Measurements from ENCODE around the gene KLHL29. TPM values are rescaled to one million over a fixed set of nuclear protein-coding genes. Genes with fewer than 3 reads are reported as not detected.
A peak's percentile ranks its signal among the peaks of the same experiment; 100 is the strongest.

The KLHL29 gene
- total RNA-seq, 2 donors from 2014 or later: 2.0 to 2.9 TPM

GRCh38 chr2:23660237-23660636, 275.3 kb downstream of the KLHL29 start:
- intact Hi-C loops (cut with DNase I): no loop called here
- no peak for DNase-seq

GRCh38 chr2:23661276-23662050, 276.5 kb downstream of the KLHL29 start:
- Histone ChIP-seq H3K9me3 (no peaks in the 10 kb centered on the region), H3K4me3 (no peak overlapping the region), H3K36me3 (no peaks in the 10 kb centered on the region), H3K4me1 (no peaks in the 10 kb centered on the region), H3K27me3 (no peaks in the 10 kb centered on the region), H3K27ac (no peak overlapping the region), H3K9ac (ENCODE audit: low read depth in 2 of 2, low read length in 2 of 2) (no peak overlapping the region)
- no peak for TF ChIP-seq CTCF (IDR thresholded peaks at IDR 0.05)
- DNase-seq: no peak
- intact Hi-C loops (cut with DNase I): no loop called here

More at GRCh38 chr2:23660237-23660636, 275.3 kb downstream of the KLHL29 start:
- no peaks in the 10 kb centered on the region for H3K4me1 ChIP-seq
- no peaks in the 10 kb centered on the region for H3K9me3 ChIP-seq
- no peak overlapping the region for H3K9ac ChIP-seq (ENCODE audit: low read depth in 2 of 2, low read length in 2 of 2)
- no peak overlapping the region for H3K4me3 ChIP-seq
- H3K27me3 ChIP-seq: no peaks in the 10 kb centered on the region
- H3K27ac ChIP-seq: no peak overlapping the region
- H3K36me3 ChIP-seq: no peaks in the 10 kb centered on the region
- no peak for TF ChIP-seq CTCF (IDR thresholded peaks at IDR 0.05)

GRCh38 chr2:23662466-23662865, 277.5 kb downstream of the KLHL29 start:
- no peaks in the 10 kb centered on the region for H3K4me1 ChIP-seq
- H3K9me3 ChIP-seq: no peaks in the 10 kb centered on the region
- no peak overlapping the region for H3K4me3 ChIP-seq
- H3K27me3 ChIP-seq: no peaks in the 10 kb centered on the region
- intact Hi-C loops (cut with DNase I): no loop called here
- H3K36me3 ChIP-seq: no peaks in the 10 kb centered on the region
- TF ChIP-seq CTCF (IDR thresholded peaks at IDR 0.05): no peak
- DNase-seq: no peak
- no peak overlapping the region for H3K27ac ChIP-seq
- no peak overlapping the region for H3K9ac ChIP-seq (ENCODE audit: low read depth in 2 of 2, low read length in 2 of 2)

- no peak overlapping the region for H3K27ac ChIP-seq
- H3K36me3 ChIP-seq: no peaks in the 10 kb centered on the region
- no peak for TF ChIP-seq CTCF (IDR thresholded peaks at IDR 0.05)
- no peaks in the 10 kb centered on the region for H3K27me3 ChIP-seq
- no peaks in the 10 kb centered on the region for H3K4me1 ChIP-seq
- peak; percentile 22 for DNase-seq
- no peaks in the 10 kb centered on the region for H3K9me3 ChIP-seq
- H3K4me3 ChIP-seq: no peak overlapping the region
- intact Hi-C loops (cut with DNase I): no loop called here
- no peak overlapping the region for H3K9ac ChIP-seq (ENCODE audit: low read depth in 2 of 2, low read length in 2 of 2)
Measured at GRCh38 chr2:23662941-23663920, 278.3 kb downstream of the KLHL29 start.

- Histone ChIP-seq H3K9me3 (no peaks in the 10 kb centered on the region), H3K4me1 (no peaks in the 10 kb centered on the region), H3K4me3 (no peak overlapping the region), H3K27me3 (no peaks in the 10 kb centered on the region), H3K36me3 (no peaks in the 10 kb centered on the region), H3K27ac (no peak overlapping the region), H3K9ac (ENCODE audit: low read depth in 2 of 2, low read length in 2 of 2) (no peak overlapping the region)
- no peak for DNase-seq
- intact Hi-C loops (cut with DNase I): no loop called here
- TF ChIP-seq CTCF (IDR thresholded peaks at IDR 0.05): no peak
Measured at GRCh38 chr2:23664066-23664788, 279.2 kb downstream of the KLHL29 start.

Measured in colonic mucosa (tissue), 4 donors.